ENCODE measurements around the gene PADI6.

Gene PADI6

DNA sequence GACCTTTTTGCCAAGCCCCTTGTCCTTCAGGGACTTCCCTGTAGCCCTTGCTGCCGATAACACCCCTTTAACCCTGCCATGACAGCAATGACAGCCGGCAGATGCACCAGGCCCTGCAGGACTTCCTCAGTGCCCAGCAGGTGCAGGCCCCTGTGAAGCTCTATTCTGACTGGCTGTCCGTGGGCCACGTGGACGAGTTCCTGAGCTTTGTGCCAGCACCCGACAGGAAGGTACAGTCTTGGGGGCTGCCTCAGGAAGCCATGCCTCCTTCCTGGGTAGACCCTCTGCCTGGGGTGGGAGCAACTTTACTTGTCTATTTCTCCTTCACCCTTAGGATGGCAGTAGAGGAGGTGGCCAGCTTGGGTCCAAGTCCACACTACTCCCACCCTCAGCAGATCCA is 16.1 kb upstream of the PADI6 start:
- no peak overlapping the region for H3K4me3 ChIP-seq (replicated peaks in 1 of 2; ENCODE audit: low read depth in 2 of 2, low read length in 2 of 2)
- DNase-seq (ENCODE audit: low read depth in 2 of 2): no peak

DNA sequence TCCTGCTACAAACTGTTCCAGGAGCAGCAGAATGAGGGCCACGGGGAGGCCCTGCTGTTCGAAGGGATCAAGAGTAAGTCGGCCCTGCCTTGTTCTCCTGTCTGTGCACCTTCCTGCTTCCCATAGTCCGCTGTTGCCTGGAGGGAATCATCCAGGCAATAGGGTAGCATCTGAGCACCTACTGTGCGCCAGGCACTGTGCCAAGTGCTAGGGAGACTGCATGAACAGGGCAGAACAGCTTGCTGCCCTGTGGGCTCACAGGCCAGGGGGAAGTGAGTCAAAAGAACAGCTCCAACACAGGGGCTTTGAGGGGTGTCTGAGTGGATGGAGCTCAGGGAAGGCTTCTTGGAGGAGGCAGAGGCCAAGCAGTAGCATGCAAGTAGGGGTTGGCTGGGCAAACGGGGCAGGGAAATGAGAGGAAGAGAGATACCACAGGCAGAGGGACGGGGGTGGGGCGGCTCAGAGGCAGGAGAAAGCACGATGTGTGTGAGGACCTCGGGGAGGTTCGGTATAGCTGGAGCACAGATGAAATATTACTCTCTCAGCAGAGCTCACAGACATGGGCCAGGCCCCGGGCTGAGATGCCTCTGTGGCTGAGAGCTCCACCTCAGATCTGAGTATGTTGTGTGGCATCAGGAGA is 15.5 kb upstream of the PADI6 start:
- no peak for DNase-seq (ENCODE audit: low read depth in 2 of 2)
- no peak overlapping the region for H3K4me3 ChIP-seq (replicated peaks in 1 of 2; ENCODE audit: low read depth in 2 of 2, low read length in 2 of 2)
- TF ChIP-seq, protein P1, sequence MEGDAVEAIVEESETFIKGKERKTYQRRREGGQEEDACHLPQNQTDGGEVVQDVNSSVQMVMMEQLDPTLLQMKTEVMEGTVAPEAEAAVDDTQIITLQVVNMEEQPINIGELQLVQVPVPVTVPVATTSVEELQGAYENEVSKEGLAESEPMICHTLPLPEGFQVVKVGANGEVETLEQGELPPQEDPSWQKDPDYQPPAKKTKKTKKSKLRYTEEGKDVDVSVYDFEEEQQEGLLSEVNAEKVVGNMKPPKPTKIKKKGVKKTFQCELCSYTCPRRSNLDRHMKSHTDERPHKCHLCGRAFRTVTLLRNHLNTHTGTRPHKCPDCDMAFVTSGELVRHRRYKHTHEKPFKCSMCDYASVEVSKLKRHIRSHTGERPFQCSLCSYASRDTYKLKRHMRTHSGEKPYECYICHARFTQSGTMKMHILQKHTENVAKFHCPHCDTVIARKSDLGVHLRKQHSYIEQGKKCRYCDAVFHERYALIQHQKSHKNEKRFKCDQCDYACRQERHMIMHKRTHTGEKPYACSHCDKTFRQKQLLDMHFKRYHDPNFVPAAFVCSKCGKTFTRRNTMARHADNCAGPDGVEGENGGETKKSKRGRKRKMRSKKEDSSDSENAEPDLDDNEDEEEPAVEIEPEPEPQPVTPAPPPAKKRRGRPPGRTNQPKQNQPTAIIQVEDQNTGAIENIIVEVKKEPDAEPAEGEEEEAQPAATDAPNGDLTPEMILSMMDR (IDR thresholded peaks at IDR 0.05; ENCODE audit: low read depth, low read length): no peak

More for the DNA sequence above, 16.1 kb upstream of the PADI6 start:
- TF ChIP-seq, protein P1 (IDR thresholded peaks at IDR 0.05; ENCODE audit: low read depth, low read length): no peak

DNA sequence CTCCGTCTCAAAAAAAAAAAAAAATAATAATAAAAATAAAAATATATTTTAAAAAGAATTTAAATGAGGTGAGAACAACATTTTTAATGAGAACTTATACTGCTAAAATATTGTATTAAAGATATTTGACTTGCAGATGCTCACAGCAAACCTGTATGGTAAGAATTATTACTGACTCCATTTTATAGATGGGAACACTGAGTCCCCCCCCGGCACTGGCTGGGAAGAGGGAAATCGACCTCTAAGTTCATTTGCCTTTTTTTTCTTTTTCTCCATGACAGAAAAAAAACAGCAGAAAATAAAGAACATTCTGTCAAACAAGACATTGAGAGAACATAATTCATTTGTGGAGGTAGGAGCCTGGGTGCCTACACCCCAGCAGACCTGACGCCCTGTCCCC is 13.4 kb upstream of the PADI6 start:
- TF ChIP-seq, protein P1 (IDR thresholded peaks at IDR 0.05; ENCODE audit: low read depth, low read length): no peak
- DNase-seq (ENCODE audit: low read depth in 2 of 2): no peak
- H3K4me3 ChIP-seq (replicated peaks in 1 of 2; ENCODE audit: low read depth in 2 of 2, low read length in 2 of 2): no peak overlapping the region

DNA sequence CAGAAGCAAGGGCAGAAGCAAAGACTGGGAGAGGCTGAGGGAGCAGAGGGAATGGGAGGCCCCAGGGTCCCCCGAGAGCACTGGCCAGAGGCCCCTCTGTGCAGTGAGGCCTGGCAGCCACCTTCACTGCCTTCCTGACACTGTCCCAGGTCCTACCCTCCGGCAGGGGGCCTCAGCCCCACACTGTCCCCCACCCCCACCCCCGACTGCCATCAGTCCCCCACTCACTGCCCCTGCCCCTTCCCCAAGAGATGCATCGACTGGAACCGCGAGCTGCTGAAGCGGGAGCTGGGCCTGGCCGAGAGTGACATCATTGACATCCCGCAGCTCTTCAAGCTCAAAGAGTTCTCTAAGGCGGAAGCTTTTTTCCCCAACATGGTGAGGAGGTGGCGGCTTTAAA is 13.0 kb upstream of the PADI6 start:
- DNase-seq (ENCODE audit: low read depth in 2 of 2): no peak
- H3K4me3 ChIP-seq (replicated peaks in 1 of 2; ENCODE audit: low read depth in 2 of 2, low read length in 2 of 2): no peak overlapping the region
- TF ChIP-seq, protein P1 (IDR thresholded peaks at IDR 0.05; ENCODE audit: low read depth, low read length): no peak

DNA sequence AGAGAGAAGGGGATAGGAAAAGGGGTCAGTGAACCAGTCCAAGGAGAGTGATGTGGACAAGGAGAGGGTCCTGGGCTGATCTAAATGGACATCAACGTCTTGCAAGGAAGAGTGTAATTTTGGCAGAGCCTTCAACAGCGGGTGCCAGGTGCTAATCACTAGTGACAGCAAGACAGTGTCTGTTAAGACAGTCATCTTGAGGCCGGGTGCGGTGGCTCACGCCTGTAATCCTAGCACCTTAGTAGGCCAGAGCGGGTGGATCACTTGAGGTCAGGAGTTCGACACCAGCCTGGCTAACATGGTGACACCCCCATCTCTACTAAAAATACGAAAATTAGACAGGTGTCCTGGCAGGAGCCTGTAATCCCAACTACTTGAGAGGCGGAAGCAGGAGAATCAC is 12.2 kb upstream of the PADI6 start:
- TF ChIP-seq, protein P1 (IDR thresholded peaks at IDR 0.05; ENCODE audit: low read depth, low read length): no peak
- H3K4me3 ChIP-seq (replicated peaks in 1 of 2; ENCODE audit: low read depth in 2 of 2, low read length in 2 of 2): no peak overlapping the region
- no peak for DNase-seq (ENCODE audit: low read depth in 2 of 2)

DNA sequence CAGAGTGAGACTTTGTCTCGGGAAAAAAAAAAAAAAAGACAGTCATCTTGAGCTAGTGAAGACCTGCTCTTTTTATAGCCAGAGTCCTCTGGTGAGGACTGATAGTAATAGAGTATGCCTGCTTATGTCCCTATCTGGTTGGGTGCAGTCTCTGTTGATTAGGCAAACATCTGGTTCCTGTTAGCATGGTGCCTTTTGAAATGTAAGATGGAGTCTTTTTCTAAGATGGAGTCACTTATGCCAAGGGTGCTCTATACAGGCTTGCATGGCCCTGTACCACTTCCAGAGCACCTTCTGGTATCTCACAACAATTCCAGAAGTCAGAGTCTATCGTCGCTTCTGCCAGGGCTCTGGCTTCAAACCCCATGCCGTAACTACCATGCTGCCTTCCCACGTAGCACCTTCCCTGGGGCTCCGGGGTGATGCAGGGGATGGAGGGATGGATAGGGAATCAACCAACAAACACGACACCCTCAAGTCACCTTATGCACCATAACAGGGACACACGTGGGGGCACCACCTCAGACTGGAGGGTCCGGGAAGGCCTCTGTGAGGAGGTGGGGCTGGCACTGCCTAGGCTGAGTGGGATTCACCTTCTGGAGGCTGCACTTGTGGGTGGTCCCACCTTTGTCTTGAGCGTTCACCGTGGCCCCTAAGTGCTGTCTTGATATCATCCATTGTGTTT is 11.6 kb upstream of the PADI6 start:
- TF ChIP-seq, protein P1 (IDR thresholded peaks at IDR 0.05; ENCODE audit: low read depth, low read length): no peak
- no peak for DNase-seq (ENCODE audit: low read depth in 2 of 2)

More for the DNA sequence above, 11.6 kb upstream of the PADI6 start:
- no peak overlapping the region for H3K4me3 ChIP-seq (replicated peaks in 1 of 2; ENCODE audit: low read depth in 2 of 2, low read length in 2 of 2)
